Measurements from ENCODE around the gene APBA2.

Gene APBA2

DNA sequence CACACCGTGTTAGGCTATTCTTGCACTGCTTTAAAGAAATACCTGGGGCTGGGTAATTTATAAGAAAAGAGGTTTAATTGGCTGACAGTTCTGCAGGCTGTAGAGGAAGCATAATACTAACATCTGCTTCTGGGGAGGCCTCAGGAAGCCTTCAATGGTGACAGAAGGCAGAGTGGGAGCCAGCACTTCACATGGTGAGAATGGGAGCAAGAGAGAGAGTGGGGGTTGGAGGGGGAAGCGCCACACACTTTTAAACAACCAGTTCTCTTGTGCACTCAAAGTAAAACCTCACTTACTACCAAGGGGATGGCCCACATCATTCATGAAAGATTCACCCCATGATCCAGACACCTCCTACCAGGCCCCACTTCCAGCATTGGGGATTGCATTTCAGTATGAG lies 181.1 kb downstream of the APBA2 start:
- DNase-seq = no peak

DNA sequence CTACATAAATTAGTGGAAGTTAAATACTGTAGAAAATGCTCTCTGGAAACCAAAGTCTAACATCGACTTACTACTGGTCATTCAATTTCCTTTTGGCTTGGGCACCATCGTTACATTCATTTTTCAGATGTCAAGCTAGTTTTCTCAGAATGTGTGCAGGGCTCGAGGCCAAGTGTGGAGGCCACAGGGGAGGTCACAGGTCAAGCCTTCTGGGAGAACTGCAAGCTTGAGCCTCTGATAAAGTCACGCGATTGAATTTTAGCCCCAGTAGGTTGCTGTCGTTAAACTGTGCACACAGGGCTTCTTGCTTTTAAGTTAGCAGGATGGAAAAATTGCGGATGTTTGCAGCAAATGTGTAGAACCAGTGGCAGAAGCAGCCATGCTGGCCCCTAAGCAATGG lies 182.2 kb downstream of the APBA2 start:
- no peak for DNase-seq

DNA sequence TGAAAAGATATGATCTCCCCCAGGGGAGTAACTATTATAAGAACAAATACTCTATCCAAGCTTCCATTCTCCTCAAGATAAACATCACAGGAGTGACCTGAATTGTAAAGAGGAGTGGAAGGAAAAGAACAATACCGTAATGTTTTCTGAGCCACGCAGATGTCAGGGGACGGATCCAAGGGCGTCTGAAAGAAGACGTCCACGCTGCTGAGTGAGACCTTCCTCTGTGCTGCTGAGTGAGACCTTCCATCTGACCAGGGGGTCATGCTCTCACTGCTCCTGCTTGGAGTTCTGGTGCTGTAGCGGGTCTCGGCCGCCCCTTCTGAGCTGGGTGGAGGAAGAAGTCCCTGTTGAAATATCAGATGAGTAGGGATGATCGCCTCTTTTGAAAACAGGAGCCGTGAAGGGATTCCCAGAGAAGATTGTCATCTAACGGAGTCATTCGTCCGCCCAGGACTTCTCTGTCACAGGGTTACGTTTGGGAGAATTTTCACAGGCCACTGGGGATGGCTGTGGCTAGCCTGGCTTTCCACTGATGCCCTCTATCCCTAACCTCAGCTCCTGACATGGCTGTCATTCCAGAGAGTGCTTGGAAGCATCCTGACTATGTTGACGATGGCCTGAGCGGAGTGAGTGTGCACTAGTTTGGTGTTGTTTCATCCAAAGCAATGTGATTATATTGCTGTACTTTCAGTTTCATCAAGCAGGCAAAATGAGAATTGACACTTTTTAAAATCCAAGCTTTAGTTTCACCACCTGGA lies 184.9 kb downstream of the APBA2 start:
- no peak for DNase-seq

GRCh38 chr15:29071232-29071881 lies 185.6 kb downstream of the APBA2 start:
- DNase-seq = no peak

DNA sequence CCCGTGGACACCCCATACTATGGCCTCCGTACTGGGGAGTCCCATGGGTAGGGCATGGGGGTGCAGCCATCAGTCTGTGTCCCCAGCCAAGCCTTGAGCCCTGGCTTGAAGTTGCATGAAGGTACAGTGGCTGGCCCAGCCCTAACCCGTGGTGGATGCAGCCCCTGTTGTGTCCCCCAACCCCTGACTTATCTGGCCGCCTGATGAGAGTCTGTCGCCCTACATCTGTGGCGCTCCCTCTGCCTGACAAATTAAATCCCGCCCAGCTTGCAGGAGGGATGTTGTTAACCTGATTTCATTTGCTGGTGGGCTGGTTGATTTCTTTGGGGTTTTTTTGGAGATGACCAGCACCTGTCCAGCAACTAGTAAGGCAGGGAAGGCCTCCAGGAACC lies 186.1 kb downstream of the APBA2 start:
- DNase-seq = no peak

- no peak for DNase-seq
Measured at GRCh38 chr15:29072444-29072843, 186.7 kb downstream of the APBA2 start.

DNA sequence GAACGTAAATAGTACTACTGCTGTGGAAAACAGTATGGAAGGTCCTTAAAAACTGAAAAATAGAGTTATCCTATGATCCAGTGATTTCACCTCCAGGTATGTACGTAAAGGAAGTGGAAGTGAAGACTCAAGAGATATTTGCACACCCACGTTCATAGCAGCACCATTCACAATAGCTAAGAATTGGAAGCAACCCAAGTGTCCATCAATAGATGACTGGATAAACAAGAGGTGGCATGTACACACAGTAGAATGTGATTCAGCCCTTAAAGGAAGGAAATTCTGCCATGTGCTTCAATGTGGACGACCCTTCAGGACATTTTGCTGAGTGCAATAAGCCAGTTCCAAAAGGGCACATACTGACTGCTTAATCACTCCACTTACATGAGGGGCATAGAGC lies 188.3 kb downstream of the APBA2 start:
- DNase-seq = no peak

DNA sequence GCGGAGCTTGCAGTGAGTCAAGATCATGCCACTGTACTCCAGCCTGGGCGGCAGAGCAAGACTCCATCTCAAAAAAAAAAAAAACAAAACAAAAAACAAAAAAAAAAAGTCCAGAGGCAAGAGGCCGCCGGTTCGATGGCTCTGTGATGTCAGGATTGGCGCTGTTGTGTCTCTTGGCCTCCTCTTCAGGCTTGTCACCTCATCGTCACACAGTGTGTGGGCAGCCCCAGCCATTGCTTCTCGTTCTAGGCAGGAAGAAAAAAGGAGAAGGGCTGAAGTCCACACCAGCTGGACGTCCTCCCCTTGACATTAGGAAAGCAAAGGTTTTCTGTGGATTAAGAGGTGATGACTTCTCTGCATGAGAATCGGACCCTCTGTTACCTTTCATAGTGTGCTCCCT lies 192.8 kb downstream of the APBA2 start:
- no peak for DNase-seq

- no peak for DNase-seq
Measured at GRCh38 chr15:29079479-29079878, 193.7 kb downstream of the APBA2 start.

- DNase-seq = no peak
Measured at GRCh38 chr15:29081781-29082180, 196.0 kb downstream of the APBA2 start.

GRCh38 chr15:29083161-29083560 lies 197.4 kb downstream of the APBA2 start:
- no peak for DNase-seq

GRCh38 chr15:29083858-29084257 lies 198.1 kb downstream of the APBA2 start:
- DNase-seq = no peak

- DNase-seq = no peak
Measured at GRCh38 chr15:29086001-29086400, 200.2 kb downstream of the APBA2 start.

DNA sequence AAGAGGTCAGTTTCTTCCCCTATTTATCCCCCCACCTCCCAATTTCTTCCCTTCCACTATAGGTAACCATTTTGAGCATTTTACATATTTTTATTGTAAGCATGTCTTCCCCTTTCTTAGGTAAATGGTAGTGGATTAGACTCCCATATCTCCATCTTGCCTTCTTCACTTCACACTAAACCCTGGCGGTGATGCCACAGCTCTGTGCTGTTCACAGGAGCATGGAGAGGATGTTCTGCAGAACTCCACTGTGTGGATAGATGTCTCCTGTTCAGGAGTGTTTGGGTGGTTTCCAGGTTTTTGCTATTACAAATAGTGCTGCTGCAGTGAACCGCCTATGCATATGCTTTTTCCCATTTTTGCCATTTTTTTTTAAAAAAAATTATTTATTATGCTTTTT lies 201.1 kb downstream of the APBA2 start:
- DNase-seq = no peak

DNA sequence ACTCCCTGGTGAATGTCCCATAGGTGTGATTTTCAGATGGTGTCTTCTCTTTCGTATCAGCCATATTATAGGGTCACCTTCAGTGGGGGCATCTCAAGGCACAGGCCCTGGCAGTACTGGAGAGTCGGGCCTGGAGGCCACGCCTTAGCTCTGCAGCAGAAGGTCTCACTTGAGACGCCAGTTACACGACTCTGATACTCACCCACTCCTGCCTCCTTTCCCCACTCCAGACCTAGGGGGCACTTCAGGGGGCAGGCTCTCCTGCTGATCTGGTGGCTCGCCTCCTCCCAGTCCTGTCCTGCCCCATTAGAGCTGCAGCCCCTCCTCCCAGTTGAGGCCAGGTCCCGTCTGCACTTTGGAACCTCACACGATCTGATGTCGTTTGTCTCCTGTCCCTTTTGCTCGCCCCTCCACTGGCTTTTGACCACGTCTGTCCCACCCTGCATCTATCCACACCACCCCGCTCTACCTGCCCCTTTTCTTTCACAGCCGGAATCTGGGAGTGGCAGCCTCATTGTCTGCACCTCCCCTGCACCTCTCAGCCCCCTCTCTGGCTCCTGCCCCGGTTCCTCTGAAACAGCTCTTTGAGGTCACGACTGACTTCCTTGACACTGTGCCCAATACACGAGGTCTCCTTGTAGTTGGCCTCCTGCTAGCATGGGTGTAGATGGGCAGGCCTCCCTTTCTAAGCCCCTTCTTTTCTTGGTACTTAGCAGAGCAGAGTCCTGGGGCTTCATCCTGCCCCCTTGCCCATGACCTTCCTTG lies 201.9 kb downstream of the APBA2 start:
- DNase-seq = no peak

GRCh38 chr15:29088666-29089065 lies 202.9 kb downstream of the APBA2 start:
- DNase-seq = no peak

DNA sequence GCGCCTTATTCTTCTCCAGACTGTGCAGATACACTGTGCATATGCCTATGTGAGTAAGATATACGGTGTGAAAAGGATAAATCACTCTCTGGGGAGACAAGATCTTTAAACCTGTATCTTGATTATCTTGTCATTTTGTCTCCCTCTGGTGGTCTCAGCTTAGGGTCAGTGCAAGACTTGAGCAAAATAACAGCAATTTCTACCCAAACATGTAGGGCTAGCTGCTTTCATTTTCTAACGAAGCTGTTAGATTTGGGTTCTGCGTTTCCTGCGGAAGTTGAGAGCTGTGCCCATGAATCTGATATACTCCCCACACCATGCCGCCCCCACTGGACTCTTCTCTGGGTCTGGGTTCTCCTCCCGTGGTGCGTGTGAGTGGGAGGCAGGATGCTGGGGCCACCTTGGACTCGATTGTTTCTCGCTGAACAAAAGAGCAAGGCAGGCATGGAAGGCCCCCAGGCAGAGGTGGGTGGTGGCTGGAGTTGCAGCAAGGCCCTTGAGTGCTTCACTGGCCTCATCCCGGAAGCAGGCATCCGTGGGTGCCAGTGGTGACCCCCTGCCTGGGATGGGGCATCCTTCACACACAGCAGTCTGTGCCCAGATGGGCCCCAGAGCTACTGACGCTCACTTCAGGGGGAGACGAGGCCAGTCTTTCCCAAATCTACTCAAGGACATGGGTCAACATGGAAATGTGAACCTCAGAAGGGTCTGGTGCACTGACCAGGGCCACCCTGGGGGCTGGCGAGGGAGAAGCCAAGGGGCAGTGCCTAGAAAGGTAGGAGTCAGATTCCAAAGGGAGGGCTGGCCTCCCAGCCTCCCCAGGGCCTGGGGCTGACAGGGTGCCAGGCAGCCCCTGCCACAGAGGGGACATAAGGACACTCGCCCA lies 204.2 kb downstream of the APBA2 start:
- DNase-seq = peak; percentile 18

DNA sequence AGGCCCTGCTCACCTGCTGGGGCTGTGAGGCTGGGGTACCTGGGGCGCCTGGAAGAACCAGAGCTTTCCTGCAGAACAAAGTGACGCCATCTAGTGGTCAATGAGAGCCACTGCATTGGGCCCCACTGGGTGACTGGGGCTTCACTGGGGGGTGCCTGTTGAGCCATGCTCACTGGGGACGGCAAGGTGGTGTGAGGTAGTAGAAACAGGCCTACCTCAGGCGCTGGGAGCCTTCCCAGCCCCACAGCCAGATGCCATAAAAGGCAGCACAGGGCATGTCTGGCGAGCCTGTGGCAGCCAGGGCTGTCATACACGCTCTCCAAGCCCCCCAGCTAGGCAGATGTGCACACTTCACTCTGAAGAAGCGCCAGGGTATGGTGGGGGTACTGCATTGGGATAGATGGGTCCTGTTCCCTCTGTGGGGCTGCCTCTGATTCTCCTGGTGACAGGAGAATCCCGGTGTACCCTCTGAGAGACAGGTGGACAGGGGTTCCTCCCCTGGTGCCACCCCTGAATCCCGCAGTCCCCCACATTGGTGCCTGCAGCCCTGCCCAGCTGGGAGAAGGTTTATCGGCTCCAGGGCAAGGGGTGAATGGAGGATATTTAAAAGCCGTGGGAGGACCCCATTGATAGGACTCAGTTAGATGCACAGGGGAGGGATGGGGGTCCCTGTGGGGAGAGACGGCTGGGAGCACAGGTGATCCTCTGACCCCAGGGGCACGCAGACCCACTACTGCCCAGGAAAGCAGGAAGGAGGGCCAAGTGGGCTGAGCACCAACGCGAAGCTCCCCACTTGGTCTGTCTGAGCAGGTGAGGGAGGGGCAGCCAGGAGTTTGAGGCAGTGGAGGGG lies 205.1 kb downstream of the APBA2 start:
- DNase-seq = no peak

DNA sequence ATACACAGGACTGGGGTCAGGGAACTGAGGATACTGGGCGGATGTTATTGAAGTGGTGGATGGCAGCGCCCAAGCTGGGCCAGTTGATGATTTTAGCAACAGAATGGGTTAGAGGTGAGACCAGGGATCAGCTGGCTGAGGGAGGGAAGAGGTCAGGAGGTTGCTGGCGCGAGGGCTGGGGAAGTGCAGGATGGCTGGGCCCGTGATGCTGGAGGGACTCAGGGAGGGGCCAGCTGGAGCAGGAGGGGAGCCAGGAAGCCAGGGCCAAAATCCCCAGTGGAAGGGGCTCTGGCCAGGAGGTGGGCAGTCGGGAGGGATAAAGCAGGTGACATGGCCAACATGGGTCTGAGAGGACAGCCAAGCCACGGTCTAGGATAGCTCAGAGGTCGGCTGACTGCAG lies 205.9 kb downstream of the APBA2 start:
- DNase-seq = no peak

DNA sequence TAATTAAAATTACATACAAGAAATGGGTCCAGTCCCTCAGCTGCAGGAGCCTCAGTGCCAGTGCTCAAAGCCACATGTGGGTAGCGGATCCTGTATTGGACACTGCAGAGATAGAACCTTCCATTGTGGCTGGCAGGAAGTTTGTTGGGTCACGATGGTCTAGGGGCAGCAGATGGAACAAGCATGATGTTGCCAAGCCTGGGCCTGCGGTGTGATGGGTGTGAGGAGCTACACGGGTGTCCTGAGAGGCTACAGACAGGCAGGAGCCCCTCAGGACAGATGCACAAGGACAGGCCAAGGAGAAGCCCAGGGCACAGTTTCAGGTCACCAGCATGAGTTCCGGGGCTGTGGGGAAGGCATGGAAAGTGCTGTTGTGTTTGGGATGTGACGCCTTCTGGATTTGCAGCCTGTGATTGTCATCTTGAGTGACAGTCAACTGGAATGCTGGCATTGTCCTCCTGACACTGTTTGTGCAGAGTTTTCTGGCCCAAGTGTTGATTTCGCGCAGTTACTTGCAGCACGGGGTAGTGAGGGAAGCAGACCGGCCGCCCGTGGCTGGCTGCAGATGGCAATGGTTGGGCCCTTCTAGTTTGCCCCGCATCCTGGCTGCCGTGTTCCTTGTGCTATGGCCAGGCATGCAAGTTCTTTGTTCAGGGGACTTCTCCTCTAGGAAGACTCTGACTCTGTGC lies 206.7 kb downstream of the APBA2 start:
- no peak for DNase-seq

DNA sequence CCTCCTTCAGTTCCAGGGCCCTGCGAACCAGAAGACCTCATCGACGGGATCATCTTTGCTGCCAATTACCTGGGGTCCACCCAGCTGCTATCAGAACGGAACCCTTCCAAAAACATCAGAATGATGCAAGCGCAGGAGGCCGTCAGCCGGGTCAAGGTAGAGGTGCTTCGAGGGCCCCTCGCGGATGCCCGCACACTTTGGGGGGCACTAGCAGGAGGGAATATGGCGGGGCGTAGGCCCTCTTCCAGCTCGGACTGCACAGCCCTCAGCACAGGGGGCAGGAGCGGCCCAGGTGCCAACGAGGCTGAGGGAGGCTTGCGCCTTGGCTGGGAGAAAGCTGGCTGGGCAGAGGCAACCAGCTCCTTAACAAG lies 207.3 kb downstream of the APBA2 start:
- no peak for DNase-seq

Data from fibroblast of skin of right biceps (primary cell).